HUES6 (cell line): Measurements from ENCODE around the gene CBX1.
"Not testable (repeated sequence)": the region's sequence is repeated elsewhere in the genome, so short reads cannot be mapped to it uniquely, and the experiment has no call there.

Source experiments
- H3K27ac ChIP-seq: 2 replicates; pipeline ENCODE4 v1.7.0; 2013; ENCODE audit warnings: low read depth, mild to moderate bottlenecking, low read length, inconsistent platforms
- H3K27me3 ChIP-seq: 2 replicates; pipeline ENCODE4 v1.6.1; 2013; ENCODE audit warnings: low read length; ENCODE audit not compliant: control insufficient read depth, insufficient read depth
- H3K36me3 ChIP-seq: 2 replicates; pipeline ENCODE4 v1.6.1; 2013; ENCODE audit warnings: low read length; ENCODE audit not compliant: control insufficient read depth, insufficient read depth
- H3K4me1 ChIP-seq: 2 replicates; pipeline ENCODE4 v1.6.1; 2013; ENCODE audit warnings: low read length; ENCODE audit not compliant: control insufficient read depth, insufficient read depth
- H3K4me3 ChIP-seq: 2 replicates; pipeline ENCODE4 v1.5.1; 2013; ENCODE audit warnings: low read depth, low read length
- H3K9ac ChIP-seq: one replicate; pipeline ENCODE4 v1.6.1; 2013; ENCODE audit warnings: mild to moderate bottlenecking, low read length
- H3K9me3 ChIP-seq: 2 replicates; pipeline ENCODE4 v1.6.1; 2013; ENCODE audit warnings: low read depth, low read length; ENCODE audit not compliant: control insufficient read depth, insufficient read depth

Gene CBX1

GRCh38 chr17:48036693-48037035 lies 64.6 kb downstream of the CBX1 start:
- peaks cover 34% of the 10 kb centered on the region for H3K27me3 ChIP-seq
- H3K4me3 ChIP-seq = peak overlapping the region; percentile 67
- no peaks in the 10 kb centered on the region for H3K9me3 ChIP-seq
- H3K9ac ChIP-seq = no peak overlapping the region
- H3K4me1 ChIP-seq = peaks cover 13% of the 10 kb centered on the region
- no peak overlapping the region for H3K27ac ChIP-seq
- no peaks in the 10 kb centered on the region for H3K36me3 ChIP-seq

GRCh38 chr17:48034734-48035133 lies 66.5 kb downstream of the CBX1 start:
- H3K4me3 ChIP-seq, H3K9ac ChIP-seq, H3K36me3 ChIP-seq, H3K27ac ChIP-seq, H3K9me3 ChIP-seq: not testable (repeated sequence)
- Histone ChIP-seq H3K4me1 (peaks cover 13% of the 10 kb centered on the region), H3K27me3 (peaks cover 34% of the 10 kb centered on the region)

GRCh38 chr17:48031966-48032365 lies 69.3 kb downstream of the CBX1 start:
- H3K4me3 ChIP-seq = no peak overlapping the region
- H3K27me3 ChIP-seq = peaks cover 9% of the 10 kb centered on the region
- H3K36me3 ChIP-seq = no peaks in the 10 kb centered on the region
- H3K9me3 ChIP-seq = no peaks in the 10 kb centered on the region
- H3K27ac ChIP-seq = no peak overlapping the region
- H3K9ac ChIP-seq = no peak overlapping the region
- peaks cover 4% of the 10 kb centered on the region; the same call in 1 of the 2 replicates for H3K4me1 ChIP-seq

- no peak overlapping the region for H3K4me3 ChIP-seq
- H3K9me3 ChIP-seq = no peaks in the 10 kb centered on the region
- no peak overlapping the region for H3K9ac ChIP-seq
- H3K27me3 ChIP-seq = peaks cover 7% of the 10 kb centered on the region
- no peaks in the 10 kb centered on the region for H3K36me3 ChIP-seq
- no peak overlapping the region for H3K27ac ChIP-seq
- peaks cover 12% of the 10 kb centered on the region for H3K4me1 ChIP-seq
Measured at GRCh38 chr17:48030531-48030930, 70.7 kb downstream of the CBX1 start.

- Histone ChIP-seq H3K36me3 (no peaks in the 10 kb centered on the region), H3K9me3 (no peaks in the 10 kb centered on the region), H3K4me1 (peaks cover 15% of the 10 kb centered on the region), H3K4me3 (no peak overlapping the region), H3K27ac (no peak overlapping the region), H3K9ac (no peak overlapping the region), H3K27me3 (peaks cover 22% of the 10 kb centered on the region)
Measured at GRCh38 chr17:48028736-48029135, 72.5 kb downstream of the CBX1 start.

GRCh38 chr17:48027322-48027981 lies 73.8 kb downstream of the CBX1 start:
- no peak overlapping the region for H3K4me3 ChIP-seq
- peaks cover 19% of the 10 kb centered on the region for H3K4me1 ChIP-seq
- no peaks in the 10 kb centered on the region for H3K9me3 ChIP-seq
- no peaks in the 10 kb centered on the region for H3K36me3 ChIP-seq
- peaks cover 23% of the 10 kb centered on the region for H3K27me3 ChIP-seq
- H3K27ac ChIP-seq = no peak overlapping the region
- H3K9ac ChIP-seq = no peak overlapping the region

GRCh38 chr17:48026502-48027321 lies 74.6 kb downstream of the CBX1 start:
- Histone ChIP-seq H3K4me3 (no peak overlapping the region), H3K9ac (no peak overlapping the region), H3K27ac (no peak overlapping the region), H3K9me3 (no peaks in the 10 kb centered on the region), H3K4me1 (peaks cover 19% of the 10 kb centered on the region), H3K27me3 (peaks cover 23% of the 10 kb centered on the region), H3K36me3 (no peaks in the 10 kb centered on the region)

GRCh38 chr17:48025904-48026501 lies 75.3 kb downstream of the CBX1 start:
- H3K4me3 ChIP-seq = peak overlapping the region; percentile 64
- no peak overlapping the region for H3K9ac ChIP-seq
- peaks cover 19% of the 10 kb centered on the region for H3K4me1 ChIP-seq
- H3K27me3 ChIP-seq = peaks cover 23% of the 10 kb centered on the region
- H3K27ac ChIP-seq = no peak overlapping the region
- no peaks in the 10 kb centered on the region for H3K36me3 ChIP-seq
- no peaks in the 10 kb centered on the region for H3K9me3 ChIP-seq

- Histone ChIP-seq H3K4me3 (peak overlapping the region; percentile 64), H3K9me3 (no peaks in the 10 kb centered on the region), H3K36me3 (no peaks in the 10 kb centered on the region), H3K27ac (no peak overlapping the region), H3K4me1 (peaks cover 19% of the 10 kb centered on the region), H3K9ac (peak overlapping the region; percentile 58), H3K27me3 (peaks cover 23% of the 10 kb centered on the region)
Measured at GRCh38 chr17:48025040-48025903, 76.0 kb downstream of the CBX1 start.

GRCh38 chr17:48024149-48025039 lies 76.9 kb downstream of the CBX1 start:
- Histone ChIP-seq H3K36me3 (no peaks in the 10 kb centered on the region), H3K27ac (no peak overlapping the region), H3K4me1 (peaks cover 19% of the 10 kb centered on the region), H3K9ac (no peak overlapping the region), H3K4me3 (peak overlapping the region; percentile 63), H3K27me3 (peaks cover 23% of the 10 kb centered on the region), H3K9me3 (no peaks in the 10 kb centered on the region)
